Vagina (tissue), 2 donors: ENCODE results near the gene GADD45A.

Experiments
- POLR2A ChIP-seq, 2 donors: fragments of 450-650 bp; IDR thresholded peaks; one replicate each; pipeline ENCODE4 v1.6.1; 2017; ENCODE audit warnings: antibody characterized with exemption in 2 of 2, mild to moderate bottlenecking in 2 of 2, moderate library complexity in 2 of 2
- POLR2AphosphoS5 ChIP-seq, 2 donors: sonication (generic); formaldehyde crosslinking; IDR thresholded peaks; one replicate each; pipeline ENCODE4 v1.9.0; 2017; ENCODE audit warnings: antibody characterized with exemption in 2 of 2, mild to moderate bottlenecking in 2 of 2, low read depth in 1 of 2; ENCODE audit not compliant: insufficient read depth in 1 of 2

GRCh38 chr1:67735806-67736627, 51.0 kb downstream of the GADD45A start:
- no peak for TF ChIP-seq POLR2A (IDR thresholded peaks at IDR 0.05)
- peak; percentile 52 to 68 for TF ChIP-seq POLR2AphosphoS5 (IDR thresholded peaks at IDR 0.05; ENCODE audit: insufficient read depth in 1 of 2, low read depth in 1 of 2)
